NCI-H1105 treated with DMSO at 0.1 percent for 48 hours (cell line): ENCODE results near the gene KLC3.
"Not testable (repeated sequence)": the region's sequence is repeated elsewhere in the genome, so short reads cannot be mapped to it uniquely, and the experiment has no call there.

Experiments
- DNase-seq: peaks from one replicate; lab custom pipeline; 2025; lab: John Stamatoyannopoulos, UW

KLC3 gene

DNA sequence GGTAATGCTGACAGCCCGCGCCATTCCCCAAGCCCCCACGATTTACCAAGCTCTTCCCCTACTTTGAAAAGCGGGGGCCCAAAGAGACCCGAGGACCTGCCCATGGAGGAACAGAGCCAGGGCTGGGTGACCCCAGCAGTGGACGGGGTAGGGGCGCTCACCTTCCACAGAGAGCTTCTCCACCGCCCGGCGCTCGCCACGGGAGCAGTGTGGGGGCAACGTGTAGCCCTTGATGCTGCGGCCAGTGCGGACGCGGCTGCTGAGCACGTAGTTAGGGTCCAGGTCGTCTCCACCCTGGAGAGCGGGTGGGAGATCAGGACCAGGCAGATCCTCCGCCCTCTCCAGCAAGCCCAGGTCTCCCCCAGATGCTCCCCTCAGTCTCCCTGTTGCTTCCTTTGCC is 25.2 kb upstream of the KLC3 start:
- no peak for DNase-seq

DNA sequence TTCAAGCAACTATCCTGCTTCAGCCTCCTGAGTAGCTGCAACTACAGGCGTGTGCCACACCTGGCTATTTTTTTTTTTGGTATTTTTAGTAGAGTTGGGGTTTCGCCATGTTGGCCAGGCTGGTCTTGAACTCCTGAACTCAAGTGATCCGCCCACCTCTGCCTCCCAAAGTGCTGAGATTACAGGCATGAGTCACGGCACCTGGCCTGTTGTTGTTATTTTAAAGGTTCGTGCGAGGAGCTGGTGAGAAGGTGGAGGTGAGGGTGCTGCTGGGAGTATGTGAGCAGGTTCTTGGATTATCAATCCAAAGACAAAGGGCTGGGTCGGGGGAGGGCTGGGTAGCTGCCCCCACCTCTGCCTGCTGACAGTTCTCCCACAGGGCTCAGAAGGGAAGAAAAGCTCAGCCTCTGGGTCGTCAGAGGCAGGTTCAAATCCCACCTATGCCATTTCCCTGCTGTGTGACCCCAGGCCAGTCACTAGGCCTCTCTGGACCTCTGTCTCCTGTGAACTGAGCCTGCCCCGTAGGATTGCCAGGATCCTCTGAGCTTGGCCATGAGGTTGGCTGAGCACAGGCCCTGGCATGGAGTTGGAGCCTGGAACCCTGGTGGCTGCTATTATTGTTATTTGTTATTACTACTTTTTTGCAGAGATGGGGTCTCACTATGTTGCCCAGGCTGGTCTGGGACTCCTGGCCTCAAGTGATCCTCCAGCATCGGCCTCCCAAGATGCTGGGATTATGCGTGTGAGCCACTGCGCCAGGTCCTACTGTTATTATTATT is 19.4 kb upstream of the KLC3 start:
- no peak for DNase-seq

DNA sequence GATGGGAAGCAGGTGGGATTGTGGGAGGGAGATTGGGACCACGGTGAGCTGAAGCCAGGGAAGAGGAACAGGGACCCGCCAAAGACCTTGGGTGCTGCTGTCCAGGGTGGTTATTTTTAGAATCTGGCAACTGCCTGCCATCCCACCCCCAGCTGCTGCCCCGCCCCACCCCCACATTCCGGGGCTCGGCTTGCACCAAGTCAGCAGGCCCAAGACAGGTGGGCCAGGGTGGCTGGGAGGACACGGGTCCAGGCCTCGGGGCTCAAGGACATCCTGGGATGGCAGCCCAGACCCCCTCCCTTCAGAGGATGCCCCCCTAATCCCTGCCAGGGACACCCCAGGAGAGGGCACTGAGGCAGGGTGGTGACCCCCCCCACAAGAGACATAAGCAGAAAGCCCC is 18.7 kb upstream of the KLC3 start:
- no peak for DNase-seq

DNA sequence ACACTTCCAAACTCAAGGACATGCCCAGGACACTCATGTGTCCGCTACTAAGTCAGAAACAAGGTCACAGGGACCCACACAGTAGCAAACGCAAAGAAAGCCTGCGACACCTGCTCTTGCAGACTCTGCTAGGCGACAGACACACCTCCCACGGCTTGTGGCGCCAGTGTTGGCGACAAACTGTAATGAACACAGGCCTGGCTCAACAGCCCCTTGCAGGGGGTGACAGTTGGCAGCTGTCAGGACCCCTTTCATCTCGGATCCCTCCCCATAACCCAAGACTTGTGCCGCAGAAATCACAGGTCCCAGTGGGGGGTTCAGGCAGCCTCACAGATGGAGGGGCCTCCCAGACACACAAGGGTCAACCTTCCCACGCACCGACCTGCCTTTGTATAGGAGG is 18.2 kb upstream of the KLC3 start:
- peak; percentile 37 for DNase-seq

DNA sequence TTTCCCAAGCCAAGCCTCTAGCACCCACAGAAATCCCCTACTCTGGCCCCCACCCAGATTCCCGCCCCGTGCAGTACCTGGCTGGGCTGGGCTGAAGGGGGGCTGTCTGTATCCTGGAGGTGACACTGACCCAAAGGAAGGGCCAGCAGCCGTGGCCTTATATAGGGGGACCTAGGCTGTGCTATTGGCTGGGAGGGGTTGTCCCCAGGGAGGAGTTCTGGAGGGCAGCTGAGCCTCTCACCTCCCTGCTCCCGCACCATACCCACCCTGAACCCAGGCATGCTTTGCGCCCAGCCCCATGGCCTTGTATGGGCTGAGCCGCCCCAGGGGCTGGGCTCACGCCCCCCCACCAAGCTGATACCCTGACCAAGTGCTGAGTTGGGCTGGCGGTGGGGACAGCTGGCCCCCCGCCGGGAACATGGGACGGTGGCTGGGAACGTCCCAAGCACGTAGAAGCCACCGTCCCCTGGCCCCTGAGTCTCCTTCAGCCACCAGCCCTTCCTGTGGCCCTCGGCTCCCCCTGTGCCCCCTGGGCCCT is 17.7 kb upstream of the KLC3 start, which contains the start of gene CKM:
TSS of gene CKM (minus strand) at position 132 of the 538 bp plus-strand sequence. CDS start 3,162 bp downstream, outside the sequence.
- no peak for DNase-seq

DNA sequence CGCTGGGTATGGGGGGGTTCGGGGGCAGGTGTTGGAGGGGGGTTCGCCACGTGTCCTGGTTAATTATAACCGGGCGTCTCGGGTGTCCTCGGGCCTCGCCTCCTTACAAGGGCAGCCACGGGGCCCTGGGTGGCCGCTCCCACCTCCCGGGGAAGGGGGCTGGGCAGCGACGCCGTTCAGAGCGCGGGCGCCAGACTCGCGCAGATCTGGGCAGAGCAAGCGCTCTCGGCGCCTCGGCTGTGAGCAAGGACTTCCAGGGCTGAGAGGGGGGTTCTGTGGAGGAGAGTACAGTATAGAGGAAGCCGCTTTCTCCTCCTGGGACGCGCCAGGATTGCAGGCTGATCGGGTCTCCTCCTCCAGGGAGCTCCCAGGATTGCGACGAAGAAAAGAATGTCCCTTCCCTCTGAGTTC is 16.9 kb upstream of the KLC3 start:
- no peak for DNase-seq

DNA sequence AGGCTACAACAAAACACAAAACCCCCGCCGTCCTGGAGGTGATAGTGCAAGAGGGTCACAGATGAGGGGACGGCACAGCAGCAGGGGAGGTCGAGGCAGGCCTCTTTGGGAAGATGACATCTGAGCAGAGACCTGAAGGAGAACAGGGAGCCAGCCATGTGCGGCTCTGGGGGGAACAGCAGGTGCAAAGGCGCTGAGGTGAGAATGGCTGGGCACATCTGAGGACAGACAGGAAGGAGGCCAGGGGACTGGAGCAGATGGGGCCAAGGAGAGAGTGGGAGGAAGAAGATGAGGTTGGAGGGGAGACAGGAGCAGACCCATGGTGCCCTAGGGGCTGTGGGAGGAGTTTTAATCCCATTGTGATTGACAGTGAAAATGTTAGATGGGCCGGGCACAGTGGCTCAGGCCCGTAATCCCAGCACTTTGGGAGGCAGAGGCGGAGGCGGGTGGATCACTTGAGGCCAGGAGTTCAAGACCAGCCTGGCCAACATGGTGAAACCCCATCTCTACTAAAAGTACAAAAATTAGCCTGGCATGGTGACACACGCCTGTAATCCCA is 16.1 kb upstream of the KLC3 start:
- DNase-seq: no peak

DNA sequence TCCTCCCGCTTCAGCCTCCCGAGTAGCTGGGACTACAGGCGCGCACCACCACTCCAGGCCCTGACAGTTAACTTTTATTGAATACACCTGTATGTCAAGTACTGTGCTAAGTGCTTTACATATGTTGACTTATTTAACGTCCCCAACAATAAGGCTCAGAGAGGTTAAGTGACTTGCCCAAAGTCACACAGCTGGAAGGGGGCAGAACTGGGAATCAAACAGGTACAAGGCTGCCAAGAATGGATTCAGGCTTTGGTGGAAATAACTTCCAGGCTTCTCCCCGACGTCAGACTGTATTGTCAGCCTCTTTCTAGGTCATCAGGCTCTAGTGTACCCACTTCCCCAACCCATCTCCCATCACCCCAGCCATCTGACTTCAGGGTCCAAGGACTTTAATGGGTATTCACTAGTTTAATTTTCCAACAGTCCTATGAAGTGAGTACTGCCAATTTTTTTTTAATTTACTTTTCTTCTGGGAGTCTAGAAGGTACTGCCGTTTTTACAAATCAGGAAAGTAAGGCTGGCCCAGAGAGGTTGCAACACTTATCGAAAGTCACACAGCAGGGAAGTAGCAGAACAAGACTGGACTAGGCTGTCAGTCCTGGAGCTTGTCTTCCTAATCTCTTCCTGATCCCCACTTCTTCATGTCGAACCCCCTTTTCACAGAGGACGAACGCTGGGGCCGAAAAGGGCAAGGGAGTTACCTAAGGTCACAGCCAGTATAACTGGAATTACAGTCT is 13.0 kb upstream of the KLC3 start:
- DNase-seq: no peak

DNA sequence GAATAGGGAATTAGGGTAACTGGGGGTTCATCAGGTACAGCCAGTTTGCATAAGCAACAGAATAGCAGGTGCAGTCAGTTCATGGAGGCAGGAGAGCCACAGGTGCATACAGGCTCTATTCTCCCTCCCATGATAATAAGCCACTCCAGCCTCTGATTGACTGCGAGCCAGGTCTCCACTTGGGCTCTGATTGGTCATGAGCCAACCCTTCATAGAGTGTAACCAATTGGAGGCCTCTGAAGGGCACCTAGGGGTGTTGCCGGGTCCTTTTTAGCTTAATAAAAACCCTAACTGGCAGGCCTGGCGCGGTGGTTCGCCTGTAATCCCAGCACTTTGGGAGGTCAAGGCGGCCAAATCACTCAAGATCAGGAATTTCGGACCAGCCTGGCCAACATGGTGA is 9.1 kb upstream of the KLC3 start:
- peak; percentile 3 for DNase-seq

DNA sequence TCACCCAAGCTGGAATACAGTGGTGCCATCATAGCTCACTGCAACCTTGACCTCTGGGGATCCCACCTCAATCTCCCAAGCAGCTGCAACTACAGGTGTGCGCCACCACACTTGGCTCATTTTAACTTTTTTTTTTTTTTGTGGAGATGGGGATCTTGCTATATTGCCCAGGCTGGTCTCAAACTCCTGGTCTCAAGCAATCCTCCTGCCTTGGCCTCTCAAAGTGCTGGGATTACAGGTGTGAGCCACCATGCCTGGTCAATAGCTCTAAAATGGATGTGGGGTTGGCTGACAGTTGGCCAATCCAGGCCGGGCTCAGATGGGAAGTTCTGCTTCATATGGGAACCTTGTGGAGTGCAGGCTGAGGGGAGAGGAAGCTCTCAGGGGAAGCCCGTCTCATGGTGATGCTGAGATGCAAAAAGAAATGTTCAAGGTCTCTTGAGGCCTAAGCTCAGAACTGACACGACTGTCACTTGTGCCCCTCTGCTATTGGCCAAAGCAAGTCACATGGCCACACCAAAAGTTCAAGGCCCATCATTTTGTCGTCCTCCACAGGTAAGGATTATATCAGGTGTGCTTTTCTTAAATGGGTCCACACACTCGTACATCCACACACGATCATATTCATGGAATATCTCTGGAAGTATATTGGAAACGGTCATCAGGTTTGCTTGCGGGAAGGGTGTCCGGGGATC is 6.8 kb upstream of the KLC3 start:
- DNase-seq: no peak

DNA sequence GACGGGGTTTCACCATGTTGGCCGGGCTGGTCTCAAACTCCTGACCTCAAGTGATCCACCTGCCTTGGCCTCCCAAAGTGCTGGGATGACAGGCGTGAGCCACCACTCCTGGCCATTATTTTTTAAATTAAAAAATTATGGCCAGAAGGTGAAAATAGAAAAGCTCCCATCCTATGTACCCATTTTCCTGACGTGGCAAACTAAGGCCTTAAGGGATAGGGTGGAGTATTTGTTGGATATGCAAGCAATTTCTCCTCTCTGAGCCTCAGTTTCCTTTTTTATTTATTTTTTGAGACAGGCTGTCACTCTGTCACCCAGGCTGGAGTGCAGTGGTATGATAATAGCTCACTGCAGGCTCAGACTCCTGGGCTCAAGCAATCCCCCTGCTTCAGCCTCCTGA is 5.7 kb upstream of the KLC3 start:
- not testable (repeated sequence) for DNase-seq

DNA sequence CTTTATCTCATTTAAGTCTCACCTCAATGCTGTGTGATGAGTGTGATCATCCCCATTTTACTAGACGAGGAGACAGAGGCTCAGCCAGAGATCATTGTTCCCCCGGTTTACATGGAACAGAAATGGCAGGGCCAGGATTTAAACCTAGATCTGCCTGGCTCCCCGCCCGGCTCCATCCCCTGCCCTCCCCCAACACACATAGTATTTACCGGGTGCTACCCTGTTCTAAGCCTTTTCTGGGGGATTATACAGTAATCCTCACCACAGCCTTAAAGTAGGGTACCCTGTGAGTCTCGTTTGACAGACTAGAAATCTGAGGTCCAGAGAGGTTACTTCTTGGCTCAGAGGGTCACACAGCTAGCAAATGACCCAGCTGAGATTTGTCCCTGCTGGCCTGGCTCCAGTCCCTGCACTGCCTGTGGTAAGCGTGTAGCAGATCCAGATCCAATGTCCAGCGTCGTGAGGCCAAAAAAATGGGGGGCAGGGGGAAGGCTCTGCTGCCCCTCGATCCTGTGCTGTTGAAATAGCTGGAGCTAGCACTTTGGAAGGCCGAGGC is 3.8 kb upstream of the KLC3 start:
- DNase-seq: no peak

DNA sequence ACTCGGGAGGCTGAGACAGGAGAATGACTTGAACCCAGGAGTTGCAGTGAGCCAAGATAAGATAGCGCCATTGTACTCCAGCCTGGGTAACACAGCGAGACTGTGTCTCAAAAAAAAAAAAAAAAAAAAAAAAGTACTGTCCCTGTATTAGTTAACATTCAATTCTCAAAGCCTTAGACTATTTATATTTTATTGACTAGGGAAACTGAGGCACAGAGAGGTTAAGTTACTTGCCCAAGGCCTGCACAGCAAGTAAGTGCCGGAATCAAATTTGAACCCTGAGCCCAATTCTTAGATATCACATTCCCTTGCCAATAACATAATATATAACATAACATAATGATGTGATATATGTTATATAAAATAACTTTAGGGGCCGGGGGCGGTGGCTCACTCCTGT is 921 bp upstream of the KLC3 start:
- DNase-seq: no peak

DNA sequence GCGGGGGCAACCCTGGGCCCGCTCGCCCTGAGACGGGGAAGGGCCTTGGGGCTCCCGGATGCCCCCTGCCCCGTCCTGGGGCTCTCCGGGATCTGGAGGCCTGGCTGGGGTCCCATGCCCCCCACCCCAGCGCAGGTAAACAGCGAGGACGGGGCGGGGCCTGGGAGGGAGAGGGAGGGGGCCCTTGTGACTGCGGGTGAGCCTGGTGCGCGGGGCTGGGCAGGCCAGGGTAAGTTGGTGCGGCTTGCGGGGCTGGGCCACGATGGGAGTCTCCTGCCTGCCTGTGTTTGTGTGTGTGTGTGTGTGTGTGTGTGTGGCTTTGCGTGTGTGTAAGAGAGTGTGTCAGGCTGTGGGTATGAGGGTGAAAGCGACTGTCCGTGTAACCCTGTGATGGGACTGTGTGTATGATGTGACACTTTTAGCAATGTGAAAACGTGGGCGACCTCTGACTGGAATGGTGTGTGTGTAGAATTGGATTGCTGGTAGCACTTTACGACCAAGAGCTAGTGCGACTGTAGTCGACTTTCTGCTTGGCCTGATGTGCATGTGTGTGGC is 426 bp downstream of the KLC3 start:
- DNase-seq: no peak

DNA sequence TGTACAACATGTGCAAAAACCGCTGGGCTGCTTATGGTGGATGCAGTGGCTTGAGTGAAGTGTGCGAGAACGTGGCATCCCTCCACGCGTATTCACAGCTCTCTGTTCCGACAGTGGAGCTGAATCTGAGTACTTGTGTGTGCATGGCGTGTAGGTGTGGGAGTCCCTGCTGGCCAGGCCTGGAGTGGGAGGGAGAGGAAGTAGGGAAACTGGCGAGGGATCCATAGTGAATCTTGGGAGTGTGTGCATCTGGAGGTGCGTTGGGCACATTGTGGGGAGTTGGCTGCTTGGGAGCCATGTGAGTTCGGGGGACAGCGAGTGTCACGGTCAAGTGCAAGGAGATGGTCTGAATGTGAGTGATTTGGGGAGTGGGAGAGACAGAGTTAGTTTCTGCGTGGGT is 2.4 kb downstream of the KLC3 start:
- DNase-seq: no peak

DNA sequence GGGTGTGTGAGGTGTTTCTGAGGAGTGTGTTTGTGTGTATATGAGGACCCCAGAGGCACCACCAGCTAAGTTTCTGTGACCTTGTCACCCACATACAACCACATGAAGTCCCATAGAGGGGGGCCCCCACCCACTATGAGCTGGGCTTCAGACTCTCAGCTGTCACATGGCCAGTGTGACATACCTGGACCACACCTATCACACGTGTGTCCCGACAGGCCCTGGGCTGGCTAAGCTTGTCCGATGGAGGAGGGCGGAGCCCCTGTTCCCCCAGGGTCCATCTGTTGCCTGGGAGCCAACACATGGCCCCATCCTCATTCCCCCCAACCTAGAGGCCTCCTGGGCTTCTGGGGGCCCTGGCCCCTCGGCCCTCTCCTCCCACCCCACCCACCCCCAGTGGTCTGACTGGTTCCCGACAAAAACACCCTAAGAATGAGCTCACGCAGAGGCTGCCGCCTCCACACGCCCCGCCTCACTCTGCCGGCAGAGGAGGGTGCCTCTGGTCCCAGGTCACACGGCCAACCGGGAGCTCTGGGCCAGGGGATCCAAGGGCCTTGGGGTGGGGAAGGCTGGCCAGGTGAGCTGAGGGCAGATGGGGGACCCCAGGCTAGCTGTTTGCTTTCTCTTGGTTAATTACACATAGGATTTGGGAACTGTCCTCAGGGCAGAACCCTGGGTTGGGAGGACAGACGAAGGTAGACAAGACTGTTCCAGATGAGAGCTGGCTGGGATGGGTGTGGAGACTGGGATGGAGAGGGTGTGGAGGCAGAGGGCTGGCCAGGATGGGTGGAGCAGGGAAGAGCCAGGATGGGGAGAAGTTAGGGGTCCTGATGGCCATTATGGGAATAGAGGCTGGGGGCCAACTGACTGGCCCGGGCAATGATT is 4.3 kb downstream of the KLC3 start:
- DNase-seq: no peak

DNA sequence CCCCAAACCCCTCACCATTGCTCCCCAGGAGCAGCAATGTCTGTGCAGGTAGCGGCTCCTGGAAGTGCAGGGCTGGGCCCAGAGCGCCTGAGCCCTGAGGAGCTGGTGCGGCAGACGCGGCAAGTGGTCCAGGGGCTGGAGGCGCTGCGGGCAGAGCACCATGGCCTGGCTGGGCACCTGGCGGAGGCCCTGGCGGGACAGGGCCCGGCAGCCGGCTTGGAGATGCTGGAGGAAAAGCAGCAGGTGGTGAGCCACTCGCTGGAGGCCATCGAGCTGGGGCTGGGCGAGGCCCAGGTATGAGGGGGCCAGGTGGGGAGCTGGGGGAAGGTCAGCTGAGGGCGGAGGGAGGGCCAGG is 4.9 kb downstream of the KLC3 start:
- DNase-seq: no peak

DNA sequence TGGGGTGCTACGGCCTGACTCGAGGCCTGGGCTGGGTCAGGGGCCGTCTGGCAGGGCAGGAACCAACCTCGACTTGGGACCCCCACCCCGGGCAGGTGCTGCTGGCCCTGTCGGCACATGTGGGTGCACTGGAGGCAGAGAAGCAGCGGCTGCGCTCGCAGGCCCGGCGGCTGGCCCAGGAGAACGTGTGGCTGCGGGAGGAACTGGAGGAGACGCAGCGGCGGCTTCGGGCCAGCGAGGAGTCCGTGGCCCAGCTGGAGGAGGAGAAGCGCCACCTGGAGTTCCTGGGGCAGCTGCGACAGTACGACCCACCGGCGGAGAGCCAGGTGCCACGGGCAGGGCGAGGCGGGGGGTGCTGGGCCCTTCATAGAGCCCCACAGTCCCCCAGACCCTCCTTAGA is 5.9 kb downstream of the KLC3 start:
- DNase-seq: no peak

DNA sequence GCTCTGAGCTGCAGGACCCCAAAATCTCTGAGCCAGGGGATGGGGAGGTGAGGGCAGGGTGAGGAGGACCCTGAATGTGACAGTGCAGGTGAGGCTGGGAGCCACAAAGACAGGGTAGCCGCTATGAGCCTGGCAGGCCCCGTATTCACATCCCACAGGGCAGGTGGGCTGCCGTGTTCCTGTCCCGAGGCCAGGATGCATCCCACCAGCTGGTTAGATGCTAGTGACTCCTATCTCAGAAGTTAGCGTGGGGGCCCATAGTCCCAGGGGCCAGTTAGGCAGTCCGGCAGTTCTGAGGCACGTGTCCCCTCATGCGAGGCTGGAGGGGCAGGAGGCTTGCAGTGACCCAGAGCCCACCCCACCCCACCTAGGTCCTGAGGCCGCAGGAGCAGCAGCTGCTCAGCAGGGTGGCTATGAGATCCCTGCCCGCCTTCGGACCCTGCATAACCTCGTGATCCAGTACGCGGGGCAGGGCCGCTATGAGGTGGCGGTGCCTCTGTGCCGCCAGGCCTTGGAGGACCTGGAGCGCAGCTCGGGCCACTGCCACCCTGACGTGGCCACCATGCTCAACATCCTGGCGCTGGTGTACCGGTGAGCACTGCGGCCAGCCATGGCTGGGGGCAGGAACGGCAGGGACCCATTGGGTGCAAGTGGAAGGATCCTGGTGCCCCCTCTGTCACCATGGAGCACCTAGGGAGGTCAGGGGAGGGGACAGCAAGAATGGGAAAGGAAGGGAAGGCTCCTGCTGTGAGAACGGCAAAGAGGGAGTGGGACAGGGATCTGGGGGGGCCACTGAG is 7.2 kb downstream of the KLC3 start:
- DNase-seq: no peak
